Measurements from ENCODE around the gene TBL1XR1. TPM values are rescaled to one million over a fixed set of nuclear protein-coding genes. Genes with fewer than 3 reads are reported as not detected.

The TBL1XR1 gene
- total RNA-seq, 1 experiment from 2014 or later: 180 TPM

- Histone ChIP-seq H3K4me2 (ENCODE audit: low read length) (no peak overlapping the region), H3K4me1 (ENCODE audit: control insufficient read depth in 1 of 2, insufficient read depth in 2 of 2, low read length in 2 of 2) (no peaks in the 10 kb centered on the region), H3K9me2 (ENCODE audit: insufficient read depth) (no peaks in the 10 kb centered on the region), H4K20me1 (ENCODE audit: insufficient read depth) (0 out of 2 replicates have a peak, but pooled peaks cover 12% of the 10 kb centered on the region), H3K9ac (ENCODE audit: low read length) (no peak overlapping the region), H3K36me3 (ENCODE audit: control insufficient read depth in 1 of 2, insufficient read depth in 2 of 2, low read length in 2 of 2) (no peaks in the 10 kb centered on the region), H3K9me3 (ENCODE audit: control insufficient read depth in 1 of 2, insufficient read depth in 1 of 2, low read depth in 1 of 2, low read length in 2 of 2) (no peaks in the 10 kb centered on the region), H3K4me3 (replicated peaks in 1 of 2; ENCODE audit: low read depth in 1 of 2, low read length in 2 of 2) (no peak overlapping the region), H2AFZ (ENCODE audit: low read depth, low read length, poor library complexity, severe bottlenecking) (no peak overlapping the region), H3K27ac (ENCODE audit: low read depth, low read length) (no peak overlapping the region), H3K79me2 (ENCODE audit: insufficient read depth, low read length) (peaks cover 98% of the 10 kb centered on the region), H3K27me3 (ENCODE audit: insufficient read depth, low read length) (no peaks in the 10 kb centered on the region)
- POLR2A ChIA-PET: no interaction called here
- CTCF ChIA-PET: no interaction called here
- intact Hi-C loops (cut with micrococcal nuclease): no loop called here
- no peak for ATAC-seq
- BruUV-seq (replicated peaks): no TSS peak
- RAD21 ChIA-PET (ENCODE audit: low non-redundant PET in 1 of 2, low total read pairs in 2 of 2, uncharacterized antibody in 2 of 2, unreplicated experiment in 2 of 2): no interaction called here
- TF ChIP-seq CEBPB (IDR thresholded peaks at IDR 0.05; ENCODE audit: low read depth) (no peak), CBX3 (IDR thresholded peaks at IDR 0.05; ENCODE audit: low read depth) (no peak), ATF3 (IDR thresholded peaks at IDR 0.05) (no peak), ZBTB33 (IDR thresholded peaks at IDR 0.05; ENCODE audit: extremely low read depth, insufficient replicate concordance, low read length) (no peak), RAD21 (IDR thresholded peaks at IDR 0.05; ENCODE audit: low read depth) (no peak), EZH2 (IDR thresholded peaks at IDR 0.05) (no peak), EGR1 (IDR thresholded peaks at IDR 0.05; ENCODE audit: low read depth) (no peak)
- DNase-seq (ENCODE audit: low read depth, low spot score): no peak
Observed at GRCh38 chr3:177089901-177090300, 107.4 kb downstream of the TBL1XR1 start.

- ChIA-PET RAD21 (ENCODE audit: low non-redundant PET in 1 of 2, low total read pairs in 2 of 2, uncharacterized antibody in 2 of 2, unreplicated experiment in 2 of 2) (no interaction called here), POLR2A (no interaction called here), CTCF (no interaction called here)
- Histone ChIP-seq H3K9ac (ENCODE audit: low read length) (no peak overlapping the region), H3K79me2 (ENCODE audit: insufficient read depth, low read length) (peaks cover 98% of the 10 kb centered on the region), H3K4me3 (replicated peaks in 1 of 2; ENCODE audit: low read depth in 1 of 2, low read length in 2 of 2) (no peak overlapping the region), H3K4me1 (ENCODE audit: control insufficient read depth in 1 of 2, insufficient read depth in 2 of 2, low read length in 2 of 2) (no peaks in the 10 kb centered on the region), H4K20me1 (ENCODE audit: insufficient read depth) (0 out of 2 replicates have a peak, but pooled peaks cover 12% of the 10 kb centered on the region), H3K36me3 (ENCODE audit: control insufficient read depth in 1 of 2, insufficient read depth in 2 of 2, low read length in 2 of 2) (no peaks in the 10 kb centered on the region), H3K4me2 (ENCODE audit: low read length) (no peak overlapping the region), H3K27me3 (ENCODE audit: insufficient read depth, low read length) (no peaks in the 10 kb centered on the region), H3K27ac (ENCODE audit: low read depth, low read length) (no peak overlapping the region), H3K9me3 (ENCODE audit: control insufficient read depth in 1 of 2, insufficient read depth in 1 of 2, low read depth in 1 of 2, low read length in 2 of 2) (no peaks in the 10 kb centered on the region), H2AFZ (ENCODE audit: low read depth, low read length, poor library complexity, severe bottlenecking) (no peak overlapping the region), H3K9me2 (ENCODE audit: insufficient read depth) (no peaks in the 10 kb centered on the region)
- no TSS peak for BruUV-seq (replicated peaks)
- ATAC-seq (no peak), DNase-seq (ENCODE audit: low read depth, low spot score) (no peak)
- intact Hi-C loops (cut with micrococcal nuclease): no loop called here
- no peak for TF ChIP-seq CTCF (IDR thresholded peaks at IDR 0.05 in 2 of 3, conservative IDR thresholded peaks at IDR 0.05 in 1 of 3; ENCODE audit: borderline replicate concordance in 1 of 3, insufficient read depth in 1 of 3, low read depth in 2 of 3, low read length in 2 of 3)
- no peak for TF ChIP-seq POLR2A (IDR thresholded peaks at IDR 0.05; ENCODE audit: borderline replicate concordance, extremely low read depth, insufficient read depth, insufficient read length)
- TF ChIP-seq YY1 (IDR thresholded peaks at IDR 0.05; ENCODE audit: extremely low read depth, insufficient replicate concordance, low read depth, low read length): no peak
- no peak for TF ChIP-seq ZNF274 (IDR thresholded peaks at IDR 0.05; ENCODE audit: low read depth, low read length)
- no peak for TF ChIP-seq POLR2AphosphoS5 (IDR thresholded peaks at IDR 0.05; ENCODE audit: low read depth, low read length)
- no peak for TF ChIP-seq JUND (IDR thresholded peaks at IDR 0.05)
- TF ChIP-seq ATF3 (IDR thresholded peaks at IDR 0.05): no peak
- no peak for TF ChIP-seq SRF (IDR thresholded peaks at IDR 0.05; ENCODE audit: low read depth)
- no peak for TF ChIP-seq RAD21 (IDR thresholded peaks at IDR 0.05; ENCODE audit: low read depth)
- TF ChIP-seq CBX3 (IDR thresholded peaks at IDR 0.05; ENCODE audit: low read depth): no peak
- no peak for TF ChIP-seq ZBTB33 (IDR thresholded peaks at IDR 0.05; ENCODE audit: extremely low read depth, insufficient replicate concordance, low read length)
Observed at GRCh38 chr3:177089110-177089509, 108.2 kb downstream of the TBL1XR1 start.

Measured in HCT116 (cell line).